Measurements from ENCODE around the gene PTPRG.

- TF ChIP-seq CTCF (IDR thresholded peaks at IDR 0.05) (no peak), POLR2A (IDR thresholded peaks at IDR 0.05; ENCODE audit: low read depth) (no peak), POLR2AphosphoS5 (IDR thresholded peaks at IDR 0.05) (no peak)
Measured at GRCh38 chr3:61822588-61822987, 261.2 kb downstream of the PTPRG start.

Measured in esophagus muscularis mucosa (tissue), 3 donors.